HepG2 (cell line): Measurements from ENCODE around the gene KIF2C. TPM values are rescaled to one million over a fixed set of nuclear protein-coding genes. Genes with fewer than 3 reads are reported as not detected.

Source experiments
- CHD2 ChIP-seq: IDR thresholded peaks from 2 replicates; pipeline ENCODE4 v1.6.1; 2011; ENCODE audit warnings: low read depth, low read length, improper control_type of control experiment
- EP300 ChIP-seq, 3 experiments: sonication (generic) in 1 of 3; formaldehyde crosslinking in 1 of 3; IDR thresholded peaks; 2 replicates each; pipeline versions ENCODE4 v1.5.1 to v1.6.1; 2011 to 2020; ENCODE audit warnings: low read depth in 2 of 3, low read length in 2 of 3, borderline replicate concordance in 1 of 3, improper control_type of control experiment in 1 of 3, mild to moderate bottlenecking in 1 of 3, missing genetic modification reagents in 1 of 3, moderate library complexity in 1 of 3
- GATAD2A ChIP-seq: IDR thresholded peaks from 2 replicates; pipeline ENCODE4 v1.6.1; 2016
- HNRNPK ChIP-seq: fragments of 200-400 bp; formaldehyde crosslinking; IDR thresholded peaks from 2 replicates; pipeline ENCODE4 v1.6.1; 2018; ENCODE audit warnings: low read length, low read depth, moderate library complexity, mild to moderate bottlenecking; ENCODE audit not compliant: poor library complexity, severe bottlenecking
- MXD3 ChIP-seq: IDR thresholded peaks from 2 replicates; pipeline ENCODE4 v1.6.1; 2016; ENCODE audit warnings: mild to moderate bottlenecking, missing biosample characterization, missing genetic modification reagents
- MXD4 ChIP-seq: IDR thresholded peaks from 2 replicates; pipeline ENCODE4 v1.6.1; 2016; ENCODE audit warnings: mild to moderate bottlenecking, missing biosample characterization, missing genetic modification reagents
- NR1H2 ChIP-seq: sonication (generic); formaldehyde crosslinking; IDR thresholded peaks from 2 replicates; pipeline ENCODE4 v1.8.1; 2022; ENCODE audit warnings: low read depth, missing genetic modification reagents, borderline replicate concordance
- NR2C2 ChIP-seq: sonication (generic); formaldehyde crosslinking; IDR thresholded peaks from 2 replicates; pipeline ENCODE4 v1.4.0; 2020; ENCODE audit warnings: missing genetic modification reagents, mild to moderate bottlenecking, moderate library complexity, borderline replicate concordance
- PCBP2 ChIP-seq: fragments of 200-400 bp; formaldehyde crosslinking; optimal IDR thresholded peaks from 2 replicates; pipeline ENCODE3; 2018; ENCODE audit warnings: low read length, low read depth; ENCODE audit not compliant: poor library complexity, severe bottlenecking
- PHB2 ChIP-seq: fragments of 450-650 bp; IDR thresholded peaks from 2 replicates; pipeline ENCODE4 v1.6.1; 2018; ENCODE audit not compliant: partially characterized antibody
- SALL1 ChIP-seq: sonication (generic); formaldehyde crosslinking; IDR thresholded peaks from 2 replicates; pipeline ENCODE4 v1.8.0; 2022; ENCODE audit warnings: mild to moderate bottlenecking, missing genetic modification reagents
- SETDB1 ChIP-seq: sonication (generic); formaldehyde crosslinking; IDR thresholded peaks from 2 replicates; pipeline ENCODE4 v1.5.1; 2020; ENCODE audit warnings: missing genetic modification reagents, mild to moderate bottlenecking, borderline replicate concordance
- TEAD3 ChIP-seq: optimal IDR thresholded peaks from 2 replicates; pipeline ENCODE3; 2016; ENCODE audit warnings: borderline replicate concordance
- TEF ChIP-seq: sonication (generic); formaldehyde crosslinking; IDR thresholded peaks from 2 replicates; pipeline ENCODE4 v1.5.0; 2020; ENCODE audit warnings: missing genetic modification reagents
- TOE1 ChIP-seq: sonication (generic); formaldehyde crosslinking; IDR thresholded peaks from 2 replicates; pipeline ENCODE4 v1.4.0; 2020; ENCODE audit warnings: mild to moderate bottlenecking, missing genetic modification reagents
- ZNF329 ChIP-seq: sonication (generic); formaldehyde crosslinking; IDR thresholded peaks from 2 replicates; pipeline ENCODE4 v1.9.0; 2021; ENCODE audit warnings: low read depth, mild to moderate bottlenecking, missing genetic modification reagents
- ZNF44 ChIP-seq: sonication (generic); formaldehyde crosslinking; IDR thresholded peaks from 2 replicates; pipeline ENCODE4 v1.5.1; 2020; ENCODE audit warnings: mild to moderate bottlenecking, missing genetic modification reagents
- ZNF512 ChIP-seq: sonication (generic); formaldehyde crosslinking; IDR thresholded peaks from 2 replicates; pipeline ENCODE4 v1.4.0; 2020; ENCODE audit warnings: mild to moderate bottlenecking, missing genetic modification reagents
- ZNF574 ChIP-seq: sonication (generic); formaldehyde crosslinking; IDR thresholded peaks from 2 replicates; pipeline ENCODE4 v1.4.0; 2020; ENCODE audit warnings: missing genetic modification reagents
- ZNF772 ChIP-seq: sonication (generic); formaldehyde crosslinking; IDR thresholded peaks from 2 replicates; pipeline ENCODE4 v1.5.0; 2020; ENCODE audit warnings: mild to moderate bottlenecking, missing genetic modification reagents
- ZNF782 ChIP-seq: sonication (generic); formaldehyde crosslinking; IDR thresholded peaks from 2 replicates; pipeline ENCODE4 v1.4.0; 2020; ENCODE audit warnings: missing genetic modification reagents, mild to moderate bottlenecking, borderline replicate concordance
- polyA plus RNA-seq, 8 experiments: library from polyadenylated mRNA; depleted of rRNA in 3 of 8; stranded (reverse) in 7 of 8; unstranded in 1 of 8; fragments of >200 nt; fragmentation: Illumina TruSeq in 4 of 8; extraction: Trizol in 4 of 8; gene quantifications; 2 replicates each; pipeline versions ENCODE4 v1.2.1 to v1.2.3, GENCODE V29; 2011 to 2016; ENCODE audit warnings: low read depth in 4 of 8, missing spikeins in 1 of 8, mixed read lengths in 1 of 8; ENCODE audit not compliant: insufficient read depth in 1 of 8
- total RNA-seq, 5 experiments: library from RNA; depleted of rRNA; stranded (reverse); fragments of >200 nt; fragmentation: Illumina TruSeq; extraction: Trizol; gene quantifications; 2 replicates each; pipeline ENCODE4 v1.2.3, GENCODE V29; 2016; ENCODE audit warnings: low read depth in 1 of 5

The KIF2C gene
- total and polyA plus RNA-seq, 2 of the 13 experiments (the other 11 are each of a cell fraction or from before 2014, with no cell fraction given), result 29.7 to 53.7 TPM

GRCh38 chr1:44808938-44809917 is 69.6 kb downstream of the KIF2C start (continued):
- TF ChIP-seq SALL1 (0 out of 2 replicates have a peak, but pooled peaks have one; percentile 9), HNRNPK (no peak), TEF (CRISPR knock-in tag) (no peak), ZNF574 (peak; percentile 46; the same call in 1 of the 2 replicates), PCBP2 (no peak), MXD3 (CRISPR knock-in tag) (no peak), GATAD2A (CRISPR knock-in tag) (no peak; the same call in 1 of the 2 replicates), EP300 (IDR thresholded peaks at IDR 0.05; ENCODE audit: low read depth in 2 of 2, low read length in 2 of 2) (no peak), EP300 (CRISPR knock-in tag; IDR thresholded peaks at IDR 0.05; ENCODE audit: borderline replicate concordance) (no peak), ZNF782 (CRISPR knock-in tag) (no peak), ZNF512 (CRISPR knock-in tag) (no peak), NR1H2 (CRISPR knock-in tag) (no peak), CHD2 (no peak), ZNF44 (no peak), TEAD3 (CRISPR knock-in tag) (no peak), SETDB1 (no peak), NR2C2 (CRISPR knock-in tag) (no peak; the same call in 1 of the 2 replicates), ZNF329 (no peak), TOE1 (no peak), MXD4 (CRISPR knock-in tag) (no peak), PHB2 (no peak), ZNF772 (CRISPR knock-in tag) (peak; percentile 78; the same call in 1 of the 2 replicates)
